Fibroblast of lung (primary cell): ENCODE results near the gene ASAP3.

Experiments used
- CTCF ChIP-seq, 2 donors: IDR thresholded peaks in 1 of 2; conservative IDR thresholded peaks in 1 of 2; 1 replicate in 1 of 2; 2 replicates in 1 of 2; pipeline ENCODE4 v1.5.1; 2011 to 2012; ENCODE audit warnings: low read length in 2 of 2, control low read depth in 1 of 2, inconsistent platforms in 1 of 2, low read depth in 1 of 2, mild to moderate bottlenecking in 1 of 2
- EZH2 ChIP-seq: IDR thresholded peaks from 2 replicates; pipeline ENCODE4 v1.5.1; 2012; ENCODE audit warnings: low read length, control low read depth, mild to moderate bottlenecking; ENCODE audit errors: missing control alignments

DNA sequence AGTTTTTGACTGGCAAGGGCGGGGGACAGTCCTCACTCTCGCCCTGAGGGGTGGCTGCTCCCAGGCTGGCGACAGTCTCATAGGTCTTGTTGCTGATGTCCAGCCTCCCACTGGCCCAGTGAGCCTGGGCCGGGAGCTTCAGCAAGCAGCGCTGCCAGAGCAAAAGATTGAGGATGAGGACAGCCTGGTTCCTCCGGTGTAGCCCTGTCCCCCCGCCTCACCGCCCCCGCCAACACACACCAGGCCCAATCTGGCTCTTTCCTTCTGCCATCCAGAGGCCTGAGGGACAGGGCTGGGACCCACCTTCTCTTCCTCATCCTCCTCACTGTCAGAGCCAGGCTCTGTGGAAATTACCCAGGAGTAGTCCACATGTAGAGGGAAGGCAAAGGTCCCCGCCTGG, 50.9 kb downstream of the ASAP3 start:
- TF ChIP-seq CTCF (conservative IDR thresholded peaks at IDR 0.05 in 1 of 2, IDR thresholded peaks at IDR 0.05 in 1 of 2; ENCODE audit: low read depth in 1 of 2, low read length in 2 of 2) (no peak), EZH2 (no peak)
